NCI-H2196 (cell line): ENCODE results near the gene TSC22D4.
"Not testable (repeated sequence)": the region's sequence is repeated elsewhere in the genome, so short reads cannot be mapped to it uniquely, and the experiment has no call there.

Experiments
- DNase-seq: peaks from one replicate; lab custom pipeline; 2025; ENCODE audit not compliant: unreplicated experiment; lab: John Stamatoyannopoulos, UW

TSC22D4 gene

GRCh38 chr7:100478958-100479660 lies at the start of gene TSC22D4:
TSS of gene TSC22D4 (minus strand) at chr7:100479214. CDS start at chr7:100478038, 1,176 bp downstream.
- peak; percentile 78 for DNase-seq

DNA sequence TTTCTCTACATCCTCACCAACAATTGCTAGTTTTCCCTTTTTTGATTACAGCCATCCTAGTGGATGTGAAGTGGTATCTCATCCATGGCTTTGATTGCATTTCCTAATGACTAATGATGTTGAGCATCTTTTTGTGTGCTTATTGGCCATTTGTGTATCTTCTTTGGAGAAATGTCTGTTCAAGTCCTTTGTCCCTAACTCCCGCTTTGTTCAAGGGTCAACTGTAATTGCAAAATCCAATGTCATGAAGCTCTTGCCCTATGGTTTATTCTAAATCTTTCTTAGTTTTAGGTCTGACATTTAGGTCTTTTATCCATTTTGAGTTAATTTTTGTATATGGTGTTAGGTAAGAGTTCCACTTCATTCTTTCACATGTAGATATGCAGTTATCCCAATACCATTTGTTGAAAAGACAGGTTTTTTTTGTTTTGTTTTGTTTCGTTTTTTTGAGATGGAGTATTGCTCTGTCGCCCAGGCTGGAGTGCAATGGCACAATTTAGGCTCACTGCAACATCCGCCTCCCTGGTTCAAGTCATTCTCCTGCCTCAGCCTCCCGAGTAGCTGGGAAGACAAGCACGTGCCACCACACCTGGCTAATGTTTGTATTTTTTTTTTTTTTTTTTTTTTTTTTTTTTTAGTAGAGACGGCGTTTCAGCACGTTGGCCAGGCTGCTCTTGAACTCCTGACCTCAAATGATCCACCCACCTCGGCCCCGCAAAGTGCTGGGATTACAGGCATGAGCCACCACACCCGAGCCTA lies 49.3 kb upstream of the TSC22D4 start:
- not testable (repeated sequence) for DNase-seq

DNA sequence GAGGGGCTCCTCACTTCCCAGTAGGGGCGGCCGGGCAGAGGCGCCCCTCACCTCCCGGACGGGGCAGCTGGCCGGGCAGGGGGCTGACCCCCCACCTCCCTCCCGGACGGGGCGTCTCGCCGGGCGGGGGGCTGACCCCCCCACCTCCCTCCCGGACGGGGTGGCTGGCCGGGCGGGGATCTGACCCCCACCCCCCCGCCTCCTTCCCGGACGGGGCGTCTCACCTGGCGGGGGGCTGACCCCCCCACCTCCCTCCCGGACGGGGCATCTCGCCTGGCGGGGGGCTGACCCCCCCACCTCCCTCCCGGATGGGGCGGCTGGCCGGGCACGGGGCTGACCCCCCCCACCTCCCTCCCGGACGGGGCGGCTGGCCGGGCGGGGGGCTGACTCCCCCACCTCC lies 44.2 kb upstream of the TSC22D4 start:
- DNase-seq: not testable (repeated sequence)

GRCh38 chr7:100521909-100522593 lies 43.0 kb upstream of the TSC22D4 start:
- DNase-seq: not testable (repeated sequence)

DNA sequence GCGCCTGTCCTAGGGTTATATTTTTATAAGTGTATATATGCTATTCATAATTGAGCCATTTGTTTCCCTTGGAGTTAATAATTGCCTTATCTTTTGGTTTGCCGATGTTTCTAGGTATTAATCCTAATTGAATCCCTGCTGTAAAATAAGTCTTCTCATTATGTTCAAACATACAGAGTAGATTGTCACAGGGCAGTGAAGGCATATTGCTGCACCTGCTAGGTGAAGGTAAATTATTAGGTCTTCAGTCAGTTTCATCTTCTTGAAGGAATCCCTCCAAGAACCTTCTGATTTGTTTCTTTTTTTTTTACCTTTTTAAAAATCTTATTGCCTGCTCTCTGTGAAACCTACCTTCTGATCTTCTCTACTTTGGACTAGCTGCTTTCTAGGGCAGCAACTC lies 42.1 kb upstream of the TSC22D4 start:
- DNase-seq: no peak

- no peak for DNase-seq
Measured at GRCh38 chr7:100520138-100520537, 41.1 kb upstream of the TSC22D4 start.

- no peak for DNase-seq
Measured at GRCh38 chr7:100519580-100519979, 40.6 kb upstream of the TSC22D4 start.

DNA sequence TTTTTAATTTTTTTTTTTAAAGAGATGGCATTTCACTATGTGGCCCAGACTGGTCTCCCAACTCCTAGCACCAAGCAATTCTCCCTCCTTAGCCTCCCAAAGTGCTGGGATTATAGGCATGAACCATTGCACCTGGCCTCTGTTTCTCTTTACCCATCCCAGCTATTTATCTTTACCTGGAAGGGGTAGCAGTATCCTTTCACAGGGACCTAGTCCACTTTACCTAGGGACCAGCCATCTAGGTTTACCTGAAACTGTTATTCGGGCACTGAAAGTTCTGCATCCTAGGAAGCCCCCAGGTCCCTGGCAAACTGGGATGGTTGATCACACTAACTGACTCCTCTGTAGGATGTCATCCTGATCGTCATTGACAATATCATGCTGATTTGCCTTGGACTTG lies 38.3 kb upstream of the TSC22D4 start:
- no peak for DNase-seq

DNA sequence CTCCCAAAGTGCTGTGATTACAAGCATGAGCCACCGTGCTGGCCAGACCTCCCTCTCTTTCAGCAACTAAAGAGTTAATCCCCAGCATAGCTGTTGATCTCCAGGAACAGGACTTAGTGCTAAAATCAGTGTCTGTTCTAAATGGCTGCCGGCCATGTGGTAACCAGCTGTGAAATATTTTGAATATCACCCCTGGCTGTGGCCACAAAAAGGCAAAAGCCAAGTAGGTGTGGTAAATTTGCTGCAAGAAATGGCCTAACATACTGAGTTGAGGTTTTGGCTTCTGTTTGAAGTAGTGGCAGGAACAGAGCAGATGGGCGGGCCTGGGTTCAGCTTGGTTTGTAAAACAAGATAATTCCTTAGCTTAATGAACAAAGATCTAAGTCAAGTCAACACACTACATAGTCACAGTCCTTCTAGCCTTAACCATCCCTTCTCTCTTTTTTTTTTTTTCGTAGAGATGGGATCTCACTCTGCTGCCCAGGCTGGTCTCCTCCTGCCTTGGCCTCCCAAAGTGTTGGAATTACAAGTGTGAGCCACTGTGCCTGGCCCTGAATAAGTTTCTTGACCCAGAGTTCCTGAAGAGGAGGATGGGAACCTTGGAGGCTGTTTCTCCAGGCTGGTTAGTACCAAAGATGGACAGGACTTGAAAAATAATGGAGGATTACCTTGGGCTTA lies 37.3 kb upstream of the TSC22D4 start:
- no peak for DNase-seq

GRCh38 chr7:100515072-100515532 lies 36.1 kb upstream of the TSC22D4 start:
- no peak for DNase-seq

- DNase-seq: no peak
Measured at GRCh38 chr7:100513212-100513810, 34.3 kb upstream of the TSC22D4 start.

DNA sequence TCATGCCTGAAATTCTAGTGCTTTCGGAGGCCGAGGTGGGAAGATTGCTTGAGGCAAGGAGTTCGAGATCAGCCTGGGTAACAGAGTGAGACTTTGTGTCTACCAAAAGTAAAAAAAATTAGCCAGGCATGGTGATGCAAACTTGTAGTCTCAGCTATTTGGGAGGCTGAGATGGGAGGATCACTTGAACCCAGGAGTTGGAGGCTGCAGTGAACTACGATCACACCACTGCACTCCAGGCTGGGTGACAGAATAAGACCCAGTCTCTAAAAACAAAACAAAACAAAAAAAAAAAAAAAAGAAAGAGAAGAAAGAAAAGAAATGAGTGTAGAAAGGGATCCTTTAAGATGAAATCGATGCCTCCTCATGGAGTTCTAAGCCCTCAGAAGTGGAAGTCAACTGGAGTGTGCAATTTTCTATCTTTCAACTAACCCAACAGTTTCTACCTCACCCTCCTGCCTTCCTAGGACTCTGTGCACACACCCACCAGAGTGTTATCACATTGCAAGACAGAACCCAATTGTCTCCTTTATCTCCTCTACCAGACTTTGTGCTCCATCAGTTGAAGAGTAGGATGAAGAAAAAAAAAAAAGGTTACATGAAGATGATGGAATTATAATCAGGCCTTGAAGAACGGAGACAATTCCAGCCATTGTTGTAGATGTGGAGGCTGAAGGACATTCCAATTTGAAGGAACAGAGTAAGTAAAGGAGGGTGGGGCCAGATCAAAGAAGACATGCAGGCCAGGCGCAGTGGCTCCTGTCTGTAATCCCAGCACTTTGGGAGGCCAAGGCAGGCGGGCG lies 31.6 kb upstream of the TSC22D4 start:
- no peak for DNase-seq

DNA sequence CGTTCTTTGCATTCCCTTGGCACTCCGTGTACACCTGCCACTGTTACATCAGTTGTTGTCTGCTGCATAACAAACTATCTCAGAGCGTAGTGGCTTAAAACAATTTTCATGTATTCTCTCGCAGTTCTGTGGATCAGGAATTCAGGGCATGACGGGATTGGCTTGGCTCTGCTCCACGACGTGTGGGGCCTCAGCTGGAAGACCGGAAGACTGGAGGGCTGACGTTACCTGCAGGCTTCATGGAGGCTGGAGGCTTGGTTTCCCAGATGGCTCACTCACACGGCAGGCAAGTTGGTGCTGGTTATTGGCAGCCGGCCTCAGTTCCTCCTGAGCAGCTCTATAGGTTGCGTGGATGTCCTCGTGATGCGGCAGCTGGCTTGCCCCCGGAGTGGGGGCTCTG lies 30.2 kb upstream of the TSC22D4 start:
- DNase-seq: no peak

GRCh38 chr7:100506356-100506923 lies 27.4 kb upstream of the TSC22D4 start:
- no peak for DNase-seq

GRCh38 chr7:100504887-100505611 lies 26.0 kb upstream of the TSC22D4 start:
- DNase-seq: no peak

GRCh38 chr7:100504031-100504430 lies 25.0 kb upstream of the TSC22D4 start:
- not testable (repeated sequence) for DNase-seq

DNA sequence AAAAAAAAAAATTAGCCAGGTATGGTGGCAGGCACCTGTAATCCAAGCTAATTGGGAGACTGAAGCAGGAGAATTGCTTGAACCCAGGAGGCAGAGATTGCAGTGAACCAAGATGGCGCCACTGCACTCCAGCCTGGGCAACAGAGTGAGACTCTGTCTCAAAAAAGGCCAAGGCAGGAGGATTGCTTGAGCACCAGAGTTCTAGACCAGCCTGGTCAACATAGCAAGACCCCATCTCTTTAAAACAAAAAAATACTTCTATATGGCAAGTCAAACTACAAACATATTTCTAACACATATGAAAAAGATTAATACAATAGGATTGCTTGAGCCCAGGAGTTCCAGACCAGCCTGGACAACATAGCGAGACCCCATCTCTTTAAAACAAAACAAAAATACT lies 21.7 kb upstream of the TSC22D4 start:
- DNase-seq: not testable (repeated sequence)

DNA sequence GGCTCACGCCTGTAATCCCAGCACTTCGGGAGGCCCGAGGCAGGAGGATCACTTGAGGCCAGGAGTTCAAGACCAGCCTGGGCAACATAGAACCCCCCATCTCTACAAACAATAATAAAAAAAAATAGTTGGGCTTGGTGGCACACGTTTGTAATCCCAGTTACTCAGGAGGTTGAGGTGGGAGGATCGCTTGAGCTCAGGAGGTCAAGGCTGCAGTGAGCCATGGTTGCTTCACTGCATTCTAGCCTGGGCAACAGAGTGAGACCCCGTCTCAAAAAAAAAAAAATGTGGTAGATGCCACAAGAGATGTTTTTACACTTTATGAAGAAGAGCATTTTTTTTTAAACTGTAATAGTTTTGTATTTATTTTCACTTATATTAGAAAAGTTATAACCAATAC lies 17.5 kb upstream of the TSC22D4 start:
- no peak for DNase-seq
